HG03108 (cell line): ENCODE measurements around the gene ZXDC.

ENCODE experiments used
- ATAC-seq: cut with Tn5 transposase; IDR thresholded peaks from one replicate; pipeline ENCODE4 v1.9.1; 2021; ENCODE audit warnings: moderate library complexity; ENCODE audit not compliant: unreplicated experiment

ZXDC gene

DNA sequence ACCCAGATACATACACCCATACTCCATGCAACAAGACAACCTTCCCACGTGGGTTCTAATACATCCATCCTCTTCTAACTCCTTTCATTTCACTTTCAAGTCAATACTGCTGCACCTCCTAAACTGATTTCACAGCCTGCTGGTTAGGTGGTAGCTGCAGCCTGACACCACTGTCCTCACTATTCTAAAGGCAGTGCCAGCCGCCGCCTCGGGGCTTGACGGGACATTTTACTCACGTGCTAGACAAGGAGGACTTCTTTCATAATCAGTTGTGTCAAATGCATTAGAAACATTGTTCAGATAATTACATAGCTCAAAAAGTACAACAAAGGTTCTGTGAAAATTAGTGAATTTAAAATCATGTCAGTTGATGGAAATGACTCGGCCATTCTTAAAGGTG lies 35.6 kb upstream of the ZXDC start:
- ATAC-seq = no peak

DNA sequence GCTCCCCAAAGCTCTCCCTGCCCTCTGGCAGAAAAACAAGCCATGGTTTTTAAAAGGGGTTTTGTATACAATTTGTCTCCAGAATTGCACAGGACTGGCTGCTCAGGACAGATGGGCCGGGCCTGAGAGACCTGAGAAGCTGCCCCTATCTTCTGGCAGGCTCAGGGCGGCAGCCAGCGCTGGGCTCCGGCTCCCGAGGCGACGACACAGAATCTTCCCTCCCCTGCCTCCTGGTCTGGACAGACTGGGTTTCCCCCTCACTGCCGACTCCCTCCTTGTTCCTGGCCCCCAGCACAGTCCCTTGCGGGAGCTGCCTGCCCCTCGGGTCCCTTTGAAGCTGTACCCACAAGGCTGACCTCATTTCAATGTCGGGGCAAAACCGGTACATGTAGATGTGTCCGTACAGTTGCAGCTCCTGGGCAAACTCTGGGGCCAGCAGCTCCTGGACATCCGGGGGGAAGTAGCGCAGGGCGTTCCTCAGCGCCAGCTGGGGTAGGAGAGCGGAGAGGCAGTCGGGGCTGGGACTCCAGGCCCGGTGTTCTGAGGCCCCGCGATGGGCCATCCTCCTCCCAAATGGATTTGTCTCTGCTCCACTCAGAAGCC lies 34.7 kb upstream of the ZXDC start:
- no peak for ATAC-seq

DNA sequence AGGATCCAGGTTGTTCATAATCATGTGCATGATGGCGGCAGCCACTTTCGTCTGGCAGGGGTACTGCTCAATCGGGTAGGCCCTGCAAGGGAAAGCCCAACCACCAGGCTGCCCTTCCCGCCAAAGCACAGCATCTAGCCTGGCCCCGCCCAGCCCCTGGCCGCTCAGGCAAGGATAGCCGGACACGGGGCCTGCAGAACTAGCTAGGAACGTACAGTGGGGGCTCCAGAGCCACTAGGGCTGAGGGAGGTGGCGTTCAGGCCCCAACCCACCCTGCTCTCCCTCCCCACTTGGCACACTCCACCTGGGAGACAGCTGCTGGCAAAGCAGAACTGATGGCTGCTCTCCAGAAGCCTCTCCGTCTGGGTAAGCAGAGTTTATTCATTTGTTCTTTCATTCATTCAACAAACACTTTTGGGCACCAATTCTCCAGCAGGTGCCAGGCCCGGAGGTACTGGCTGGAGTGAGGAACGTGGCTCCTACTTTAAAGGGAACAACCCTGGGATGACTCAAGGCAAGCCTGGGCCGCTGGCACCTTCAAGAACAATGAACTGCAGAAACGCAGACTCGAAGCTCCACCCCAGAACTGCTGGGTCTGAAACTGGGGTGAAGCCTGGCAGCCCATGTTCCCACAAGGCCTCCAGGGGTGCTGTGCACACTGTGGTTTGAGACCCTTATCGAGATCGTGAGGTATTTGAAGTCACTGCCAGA lies 34.1 kb upstream of the ZXDC start:
- no peak for ATAC-seq

DNA sequence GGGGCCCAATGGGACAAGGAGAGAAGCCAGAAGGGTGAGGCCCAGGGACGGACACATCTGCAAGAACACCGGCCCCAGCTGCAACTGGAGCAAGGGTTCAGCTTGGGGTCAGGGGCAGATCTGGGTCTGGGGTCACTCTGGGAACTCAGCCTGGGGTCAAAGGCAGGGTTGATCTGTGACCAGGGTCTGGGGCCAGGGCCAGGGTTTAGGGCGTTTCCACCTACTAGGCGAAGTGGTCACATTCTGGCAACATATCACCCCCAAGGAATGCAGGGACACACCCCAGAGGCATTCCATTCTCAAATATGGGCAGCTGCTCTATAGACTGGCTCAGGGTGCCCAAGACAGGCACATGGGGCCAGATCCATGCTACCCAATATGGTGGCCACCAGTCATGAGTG lies 32.9 kb upstream of the ZXDC start:
- no peak for ATAC-seq

DNA sequence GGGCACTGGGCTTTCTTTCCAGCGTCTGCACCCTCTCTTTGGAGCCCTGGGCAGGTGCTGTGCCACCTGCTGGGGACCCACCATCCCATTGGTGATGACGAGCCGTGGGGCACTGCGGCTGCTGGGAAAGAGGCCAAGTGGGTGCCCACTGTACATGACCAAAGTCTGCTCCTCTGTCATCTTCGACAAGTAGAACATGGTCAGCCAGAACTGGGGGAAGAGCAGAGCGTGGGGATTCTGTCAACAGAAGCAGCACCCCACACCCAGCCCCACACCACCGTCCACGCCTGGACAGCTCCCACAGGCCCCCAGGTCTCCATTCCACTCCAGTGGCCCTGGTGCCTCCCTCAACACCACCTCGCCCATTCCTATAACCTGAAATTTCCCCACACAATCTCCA lies 32.2 kb upstream of the ZXDC start:
- ATAC-seq = no peak

DNA sequence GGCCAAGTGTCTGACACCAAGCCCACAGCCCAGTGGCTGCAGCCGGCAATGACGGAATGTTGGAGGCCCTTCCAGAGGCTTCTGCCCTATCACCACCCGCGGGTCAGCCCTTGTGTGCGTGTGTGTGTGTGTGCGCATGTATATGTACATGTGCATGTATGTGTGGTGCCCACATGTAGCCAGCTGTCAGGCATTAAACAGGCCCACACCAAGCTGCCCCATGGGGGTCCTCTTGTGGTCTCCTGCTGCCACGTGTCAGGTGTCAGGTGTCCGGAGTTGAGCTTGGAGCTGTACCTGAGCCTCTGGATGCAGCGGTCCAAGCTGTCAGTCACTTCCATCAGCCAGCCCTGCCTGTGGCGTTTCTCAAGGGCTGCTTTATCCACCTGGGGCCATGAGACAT lies 28.0 kb upstream of the ZXDC start:
- no peak for ATAC-seq

DNA sequence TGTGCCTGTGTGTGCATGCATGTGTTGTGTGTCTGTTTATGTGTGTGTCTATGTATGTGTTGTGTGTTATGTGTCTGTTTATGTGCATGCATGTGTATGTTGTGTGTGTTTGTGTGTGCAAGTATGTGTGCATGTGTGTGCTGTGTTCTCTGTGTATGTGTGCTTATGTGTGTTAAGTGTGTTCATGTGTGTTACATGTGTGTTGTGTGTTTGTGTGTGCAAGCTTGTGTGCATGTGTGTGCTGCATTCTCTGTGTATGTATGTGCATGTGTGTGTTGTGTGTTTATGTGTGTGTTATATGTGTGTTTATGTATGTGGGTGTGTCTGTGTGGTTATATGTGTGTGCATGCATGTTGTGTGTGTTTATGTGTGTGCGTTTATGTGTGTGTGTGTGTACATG lies 27.0 kb upstream of the ZXDC start:
- no peak for ATAC-seq

DNA sequence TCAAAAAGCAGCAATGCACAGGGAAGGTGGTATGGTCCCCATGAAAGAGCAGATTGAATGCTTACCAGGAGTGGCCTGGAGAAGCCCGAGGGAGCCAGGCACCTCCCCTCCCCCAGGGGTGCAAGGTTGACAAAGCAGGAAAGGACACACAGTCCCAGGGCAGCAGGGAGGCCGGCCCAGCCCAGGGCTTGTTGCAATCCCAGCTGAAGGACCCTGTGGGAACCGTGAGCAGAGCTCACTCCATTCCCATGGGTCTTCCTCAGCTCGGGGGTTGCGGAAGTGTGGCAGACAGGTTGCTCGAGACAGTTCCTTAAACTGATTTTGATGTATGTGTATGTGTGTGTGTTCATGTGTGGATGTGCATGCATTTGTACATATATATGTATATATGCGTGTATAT lies 26.0 kb upstream of the ZXDC start:
- ATAC-seq = no peak

DNA sequence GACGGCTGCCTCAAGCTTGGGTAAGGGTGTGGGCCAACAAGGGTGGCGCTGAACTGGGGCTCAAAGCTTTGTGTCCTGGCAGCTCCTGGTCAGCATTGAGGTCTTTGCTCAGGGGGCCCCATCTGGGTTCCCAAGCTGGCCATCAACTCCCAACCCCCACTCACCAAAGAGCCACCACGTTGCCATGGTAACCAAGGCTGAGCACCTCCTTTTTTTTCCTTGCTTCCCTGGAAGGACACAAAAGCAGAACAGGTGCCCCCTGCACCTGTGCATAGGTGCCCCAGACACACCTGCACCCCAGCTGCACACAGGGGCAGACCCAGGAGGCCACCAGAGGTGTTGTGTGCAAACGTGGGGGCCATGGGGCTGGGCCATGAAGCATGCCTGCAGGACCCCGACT lies 25.4 kb upstream of the ZXDC start:
- no peak for ATAC-seq

DNA sequence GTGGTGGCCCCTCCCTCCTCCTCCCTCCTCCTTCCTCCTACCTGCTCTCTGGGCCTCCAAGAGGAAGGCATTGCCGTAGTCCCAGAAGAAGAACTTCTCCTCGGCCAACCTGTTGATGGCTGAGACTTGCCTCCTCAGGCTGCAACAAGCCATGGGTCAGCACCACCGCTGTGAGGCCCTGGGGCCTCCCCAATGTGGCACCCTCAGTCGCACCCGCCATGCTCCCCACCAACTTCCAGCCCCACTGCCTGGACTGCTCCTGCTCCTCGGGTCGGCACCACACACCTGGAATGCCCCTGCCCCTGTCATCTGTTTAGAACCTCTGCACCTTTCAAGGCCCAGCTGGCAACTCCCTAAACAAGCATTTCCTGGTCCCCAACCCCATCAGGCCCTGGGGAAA lies 24.3 kb upstream of the ZXDC start:
- ATAC-seq = no peak

DNA sequence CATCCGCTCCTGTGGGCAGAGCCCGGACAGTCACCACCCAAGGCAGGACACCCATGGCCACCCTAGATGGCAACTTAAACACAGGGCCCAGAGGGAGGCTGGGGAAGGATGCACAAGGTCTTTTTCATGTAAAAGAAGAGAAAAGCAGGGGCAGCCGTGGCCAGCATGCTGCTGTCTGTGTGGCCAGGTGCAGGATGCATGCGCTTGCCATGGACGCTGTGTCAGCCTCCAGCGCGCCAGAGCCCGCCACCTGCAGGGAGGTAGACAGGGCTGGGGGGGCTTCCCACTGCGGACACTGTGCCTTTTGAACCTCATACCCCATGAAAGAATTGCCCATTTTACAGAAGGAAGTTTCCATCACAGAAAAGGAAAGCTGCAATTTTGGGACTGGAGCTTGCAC lies 23.7 kb upstream of the ZXDC start:
- no peak for ATAC-seq

DNA sequence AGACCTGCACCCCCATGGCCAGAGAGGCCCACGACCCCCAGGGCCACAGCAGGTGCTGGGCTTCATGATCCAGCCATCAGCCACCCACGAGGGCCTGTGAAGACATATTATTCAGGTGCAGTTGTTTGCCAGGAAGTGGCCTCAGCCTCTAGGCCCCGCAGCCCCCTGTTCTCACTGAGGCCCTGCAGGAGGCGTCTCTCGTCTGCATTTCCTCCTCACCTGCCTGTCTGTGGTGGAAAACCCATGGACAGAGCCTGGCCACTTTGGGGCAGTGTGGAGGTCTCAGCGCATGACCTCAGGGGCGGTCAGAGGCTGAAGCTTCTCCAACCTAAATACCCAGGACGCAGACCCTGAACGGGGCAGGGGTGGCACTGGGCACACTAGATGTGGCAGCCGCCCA lies 23.2 kb upstream of the ZXDC start:
- ATAC-seq = no peak

DNA sequence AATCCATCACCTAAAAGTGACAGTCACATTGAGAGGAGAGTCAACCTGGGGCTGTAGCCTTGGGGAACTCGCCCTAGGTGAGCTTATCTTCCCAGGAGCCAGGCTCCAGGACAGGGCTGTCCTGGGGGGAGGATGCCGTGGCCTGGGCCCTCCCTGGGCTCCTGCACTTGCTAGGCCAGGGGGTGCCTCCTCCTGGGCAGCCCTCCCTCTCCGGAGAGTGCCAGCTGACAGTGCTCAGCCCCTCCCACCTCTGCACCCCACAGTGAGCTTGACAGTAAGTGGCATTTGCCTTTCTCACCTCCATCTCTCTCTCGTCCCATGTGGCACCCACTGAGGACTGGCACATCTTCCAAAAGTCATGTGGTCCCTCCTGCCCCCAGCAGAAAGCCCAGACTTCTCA lies 22.8 kb upstream of the ZXDC start:
- no peak for ATAC-seq

DNA sequence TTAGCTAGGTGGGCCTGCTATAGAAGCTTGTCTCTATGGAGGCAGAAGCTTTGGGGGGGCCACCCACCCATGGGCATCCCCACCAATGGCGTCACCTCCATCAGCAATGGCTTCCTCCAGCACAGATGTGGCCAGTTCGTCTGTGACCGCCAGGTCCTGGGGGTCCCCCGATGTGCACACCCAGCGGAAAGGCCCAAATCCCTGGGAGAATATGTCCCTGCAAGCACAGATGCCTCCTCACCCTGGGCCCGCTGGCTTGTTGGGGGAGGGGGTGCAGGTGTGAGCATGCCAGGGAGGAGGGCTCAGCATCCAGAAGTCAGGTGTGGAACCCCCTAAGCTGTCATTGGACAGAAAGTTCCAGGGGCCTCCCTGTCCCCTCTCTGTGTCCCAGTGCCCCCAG lies 22.3 kb upstream of the ZXDC start:
- no peak for ATAC-seq

DNA sequence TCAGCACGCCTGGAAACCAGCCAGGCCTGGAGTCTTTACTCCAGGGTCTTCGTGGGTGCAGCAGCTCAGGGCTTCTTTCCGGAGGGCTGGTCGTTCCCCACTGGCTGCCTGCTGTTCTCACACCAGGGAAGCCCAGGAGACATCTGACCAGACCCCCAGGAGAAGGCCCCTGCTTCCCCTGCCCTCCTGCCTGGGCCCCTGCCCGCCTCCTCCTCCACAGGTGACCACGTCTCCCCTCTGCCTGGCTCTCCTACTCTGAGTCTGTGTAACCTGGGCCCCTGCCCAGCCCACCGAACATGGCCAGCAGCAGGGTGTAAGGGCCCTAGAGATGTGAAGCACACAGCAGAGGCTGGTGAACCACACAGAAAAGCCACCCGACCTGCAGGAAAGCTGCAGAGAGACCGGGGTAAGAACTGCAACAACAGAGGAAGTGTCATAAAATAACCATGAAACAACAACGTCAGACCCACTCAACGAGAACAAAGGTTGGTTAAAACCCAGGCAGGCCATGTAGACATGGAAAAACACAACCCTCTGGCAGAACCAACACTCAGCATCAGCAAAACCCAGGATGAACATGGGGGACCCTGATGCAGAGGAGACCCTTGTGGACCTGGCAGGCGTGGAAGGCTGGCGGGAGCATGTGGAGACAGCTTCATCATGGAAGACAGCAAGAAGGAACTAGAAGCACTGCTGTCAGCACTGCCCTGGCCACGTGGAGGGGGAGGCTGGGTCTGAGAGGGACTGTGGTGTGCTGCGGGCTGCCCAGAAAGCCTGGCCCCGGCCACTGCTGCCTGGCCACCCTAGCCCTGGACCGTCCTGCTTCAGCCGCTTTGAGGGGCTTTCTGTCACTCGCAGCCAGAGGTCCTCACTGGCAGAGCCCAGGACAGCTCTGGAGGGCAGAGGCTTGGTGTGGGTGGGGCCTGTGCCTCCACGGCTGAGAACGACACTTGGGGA lies 21.5 kb upstream of the ZXDC start:
- ATAC-seq = no peak

DNA sequence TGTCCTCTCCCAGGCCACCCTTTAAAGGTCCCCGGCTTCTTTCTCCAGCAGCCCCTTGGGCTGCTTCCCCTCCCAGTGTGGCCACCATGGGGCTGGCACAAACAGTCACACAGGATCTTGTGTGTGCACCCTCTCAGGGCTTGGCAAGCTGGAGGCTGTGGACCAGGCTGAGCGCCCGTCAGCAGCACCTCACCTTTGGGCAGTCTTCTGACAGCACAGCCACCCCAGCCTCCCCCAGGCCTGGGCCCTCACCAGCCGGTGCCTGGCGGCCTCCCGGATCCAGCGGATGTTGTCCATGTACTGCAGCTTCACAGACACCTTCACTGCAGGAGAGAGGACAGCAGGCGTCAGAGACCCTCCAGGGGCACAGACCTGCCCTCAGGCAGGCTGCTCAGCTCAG lies 20.1 kb upstream of the ZXDC start:
- ATAC-seq = no peak

DNA sequence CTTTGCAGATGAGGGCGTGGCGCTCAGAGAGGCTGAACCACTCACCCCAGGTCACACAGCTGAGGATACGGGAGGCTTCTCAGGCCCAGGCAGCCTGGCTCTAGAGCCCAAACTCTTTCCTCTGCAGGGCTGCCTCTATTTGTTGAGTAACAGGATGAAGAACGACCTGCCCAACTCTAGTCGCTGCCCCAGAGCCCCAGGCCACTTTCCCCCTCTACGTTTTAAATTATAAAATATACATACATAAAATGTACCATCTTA lies 19.2 kb upstream of the ZXDC start:
- ATAC-seq = no peak

DNA sequence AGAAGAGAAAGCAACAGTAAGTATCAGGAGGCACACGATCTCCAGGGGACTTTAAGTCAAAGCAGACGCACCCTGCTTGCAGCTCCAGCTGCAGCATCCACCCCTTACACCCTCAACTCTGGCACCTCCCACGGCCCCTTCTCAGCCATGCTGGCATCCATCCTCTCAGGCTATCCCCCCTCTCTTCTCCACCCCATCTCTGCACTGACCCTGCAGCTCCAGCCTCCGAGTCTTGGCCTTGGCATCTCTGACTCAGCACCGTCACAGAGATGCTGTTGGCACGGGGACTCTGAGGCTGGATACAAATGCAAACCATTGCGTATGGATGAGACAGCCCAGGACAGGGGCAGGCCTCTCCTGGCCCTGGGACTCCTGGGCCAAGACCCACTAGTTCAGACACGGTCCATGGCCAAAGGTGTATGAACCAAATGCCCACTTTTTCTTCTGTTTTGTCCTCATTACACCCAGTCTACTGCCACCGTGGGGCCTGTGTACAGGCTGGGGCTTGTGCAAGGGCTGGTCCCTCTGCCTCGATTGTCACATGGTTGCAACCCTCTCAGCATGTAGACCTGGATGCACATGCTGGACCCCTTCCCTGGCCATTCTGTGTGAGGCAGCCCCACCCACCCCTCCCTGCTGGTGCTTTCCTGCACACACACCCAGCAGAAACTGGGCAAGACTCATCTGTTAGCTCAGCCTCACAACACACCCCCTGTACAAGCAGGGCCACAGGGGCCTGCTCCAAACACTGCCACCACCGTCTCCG lies 18.7 kb upstream of the ZXDC start:
- no peak for ATAC-seq

DNA sequence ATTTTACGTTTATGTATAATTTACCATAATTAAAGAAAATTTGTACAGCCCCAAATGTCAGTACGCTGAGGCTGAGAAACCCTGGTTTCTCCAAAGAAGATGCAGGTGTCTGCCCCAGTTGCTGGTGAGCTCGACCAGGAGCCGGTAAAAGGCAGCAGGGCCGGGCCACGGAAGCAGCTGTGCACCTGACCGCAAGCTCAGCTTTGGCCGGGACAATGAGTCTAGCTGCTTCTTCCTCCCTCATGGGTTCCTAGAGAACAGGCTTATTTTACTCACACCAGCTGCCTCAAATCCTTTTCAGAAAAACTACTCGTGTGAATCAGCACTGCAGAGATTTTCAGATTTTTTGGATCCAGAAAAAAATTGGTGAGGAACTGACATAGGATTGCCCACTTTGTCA lies 18.0 kb upstream of the ZXDC start:
- ATAC-seq = no peak

DNA sequence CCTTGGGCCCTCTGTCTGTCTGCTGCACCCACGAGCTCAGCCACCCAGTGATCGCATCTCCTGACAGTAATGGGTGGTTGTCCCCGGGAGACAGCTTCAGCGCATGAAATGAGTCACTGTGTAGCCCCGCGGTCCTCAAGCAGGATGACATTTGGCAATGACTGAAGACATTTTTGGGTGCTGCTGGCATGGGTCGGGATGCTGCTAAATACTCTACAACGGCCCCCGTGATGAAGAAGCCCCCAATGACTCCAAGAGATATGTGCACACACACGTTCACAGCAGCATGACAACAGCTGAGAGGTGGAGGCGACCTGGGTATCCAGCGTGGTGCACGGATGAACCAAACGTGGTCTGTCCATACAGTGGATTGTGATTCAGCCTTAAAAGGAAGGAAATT lies 17.4 kb upstream of the ZXDC start:
- ATAC-seq = no peak

DNA sequence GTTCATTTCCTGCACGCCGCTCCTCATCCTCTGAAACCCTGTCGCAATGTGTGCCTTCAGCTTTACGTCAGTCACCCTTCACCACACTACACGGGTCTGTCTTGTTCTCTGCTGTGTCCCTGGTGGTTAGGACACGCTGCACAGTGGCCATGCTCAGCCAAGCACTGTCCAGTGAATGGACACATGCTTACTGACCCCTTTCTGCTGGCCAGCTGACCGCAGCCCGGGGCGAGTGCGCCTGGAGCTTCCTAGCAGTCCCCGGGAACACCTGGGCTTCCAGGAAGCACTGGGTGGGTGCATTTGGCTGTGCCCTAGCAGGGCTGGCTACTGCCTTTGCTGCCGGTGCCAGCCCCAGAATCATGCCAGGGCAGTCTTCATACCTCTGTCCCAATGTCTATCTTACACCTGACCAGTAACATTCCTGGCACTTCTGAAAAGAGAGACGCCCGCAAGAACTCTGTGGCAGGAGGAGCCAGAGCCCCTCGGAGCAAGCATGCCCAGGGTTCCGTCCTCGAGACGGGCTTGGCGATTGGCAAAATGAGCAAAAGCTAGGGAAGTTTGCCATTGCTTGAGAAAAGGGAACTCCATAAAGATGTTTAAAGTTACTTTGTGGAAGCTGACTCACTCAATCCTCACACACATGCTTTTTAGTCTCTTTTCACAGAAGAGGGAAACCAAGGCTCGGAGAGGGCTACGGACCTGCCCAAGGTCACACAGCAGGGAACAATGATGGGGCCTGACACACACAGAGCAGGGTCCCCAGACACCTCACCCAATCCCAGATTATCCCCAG lies 15.7 kb upstream of the ZXDC start:
- no peak for ATAC-seq
